GM21390 (cell line): Measurements from ENCODE around the gene UGT2A1.
"Not testable (repeated sequence)": the region's sequence is repeated elsewhere in the genome, so short reads cannot be mapped to it uniquely, and the experiment has no call there.

Experiments used
- ATAC-seq: cut with Tn5 transposase; IDR thresholded peaks from one replicate; pipeline ENCODE4 v1.9.1; 2021; ENCODE audit not compliant: unreplicated experiment

UGT2A1 gene

GRCh38 chr4:69653147-69653546 lies at the start of gene UGT2A1:
Gene UGT2A1 (minus strand): TSS chr4:69653247. CDS start chr4:69647644, 5,603 bp downstream.
- no peak for ATAC-seq

- no peak for ATAC-seq
These were observed 49.2 kb upstream of the UGT2A1 start for GRCh38 chr4:69702201-69702600.

- no peak for ATAC-seq
These were observed 48.6 kb upstream of the UGT2A1 start for GRCh38 chr4:69701696-69702095.

GRCh38 chr4:69697536-69698242 lies 44.6 kb upstream of the UGT2A1 start:
- no peak for ATAC-seq

- no peak for ATAC-seq
These were observed 36.6 kb upstream of the UGT2A1 start for GRCh38 chr4:69689599-69689998.

- no peak for ATAC-seq
These were observed 31.8 kb upstream of the UGT2A1 start for GRCh38 chr4:69684804-69685203.

GRCh38 chr4:69668680-69669079 lies 15.6 kb upstream of the UGT2A1 start:
- no peak for ATAC-seq

GRCh38 chr4:69664009-69664408 lies 11.0 kb upstream of the UGT2A1 start:
- ATAC-seq, result not testable (repeated sequence)

GRCh38 chr4:69661130-69661803 lies 8.2 kb upstream of the UGT2A1 start:
- not testable (repeated sequence) for ATAC-seq

- ATAC-seq, result no peak
These were observed 5.1 kb upstream of the UGT2A1 start for GRCh38 chr4:69658133-69658532.

- no peak for ATAC-seq
These were observed 3.7 kb upstream of the UGT2A1 start for GRCh38 chr4:69656653-69657158.

GRCh38 chr4:69650872-69651271 lies 2.2 kb downstream of the UGT2A1 start:
- ATAC-seq, result no peak

GRCh38 chr4:69649629-69650028 lies 3.4 kb downstream of the UGT2A1 start:
- ATAC-seq, result no peak

GRCh38 chr4:69649207-69649606 lies 3.8 kb downstream of the UGT2A1 start:
- ATAC-seq, result no peak

GRCh38 chr4:69642961-69643360 lies 10.1 kb downstream of the UGT2A1 start:
- ATAC-seq, result no peak

GRCh38 chr4:69640289-69640688 lies 12.8 kb downstream of the UGT2A1 start:
- no peak for ATAC-seq

GRCh38 chr4:69639542-69639941 lies 13.5 kb downstream of the UGT2A1 start, which contains the start of gene UGT2A2:
Gene UGT2A2 (minus strand): TSS chr4:69639642. CDS start chr4:69639640, 2 bp downstream.
- ATAC-seq, result no peak

- ATAC-seq, result no peak
These were observed 35.9 kb downstream of the UGT2A1 start for GRCh38 chr4:69617083-69617694.

- ATAC-seq, result no peak
These were observed 42.6 kb downstream of the UGT2A1 start for GRCh38 chr4:69610484-69610883.

- no peak for ATAC-seq
These were observed 52.0 kb downstream of the UGT2A1 start for GRCh38 chr4:69601065-69601464.

GRCh38 chr4:69600013-69600412 lies 53.0 kb downstream of the UGT2A1 start:
- ATAC-seq, result no peak

- ATAC-seq, result no peak
These were observed 58.7 kb downstream of the UGT2A1 start for GRCh38 chr4:69594382-69594781.
